ENCODE data around the gene SLC6A3.

The SLC6A3 gene

DNA sequence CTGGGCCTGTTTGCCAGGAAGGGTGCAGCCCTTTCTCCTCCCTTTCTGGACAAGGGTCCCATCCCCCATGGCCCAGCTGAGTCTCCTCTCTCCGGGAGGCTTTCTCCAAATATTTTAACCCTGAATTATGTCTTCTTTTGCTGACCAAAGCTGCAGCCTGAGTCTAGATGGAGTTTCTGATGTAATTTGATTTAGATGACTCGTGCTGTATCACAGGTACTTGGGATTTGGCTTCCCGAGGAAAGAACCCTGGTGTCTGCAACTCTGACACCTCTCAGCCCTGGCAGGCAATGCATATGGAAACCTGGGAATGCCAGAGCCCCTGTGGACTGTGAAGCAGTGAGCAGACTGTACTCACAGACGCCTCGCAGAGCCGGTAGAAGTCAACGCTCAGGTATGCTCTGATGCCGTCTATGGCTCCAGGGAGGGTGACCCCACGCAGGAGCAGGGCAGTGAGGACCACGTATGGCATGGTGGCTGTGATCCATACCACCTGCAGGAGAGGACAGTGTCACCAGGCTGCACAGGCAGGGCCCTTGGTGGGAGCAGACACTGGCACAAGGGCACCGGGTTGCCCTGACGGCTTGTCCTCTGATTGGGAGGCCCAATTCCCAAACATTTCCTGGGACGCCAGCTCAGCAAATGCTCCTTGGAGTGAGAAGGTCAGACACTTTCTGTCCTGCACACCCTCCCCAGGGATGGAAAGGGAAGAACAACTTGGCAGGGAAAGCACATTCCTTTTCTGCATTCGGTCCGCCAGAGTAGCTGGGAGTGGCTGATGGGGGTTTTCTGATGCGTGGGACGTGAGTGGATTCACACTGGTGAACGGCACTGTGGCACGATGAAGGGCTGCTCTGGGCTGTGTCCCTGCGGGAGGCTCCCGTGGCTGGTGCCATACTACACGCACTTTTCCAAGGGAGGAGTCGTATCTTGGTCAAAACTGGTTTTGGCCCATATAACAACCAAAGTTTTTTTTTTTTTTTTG, 24.7 kb downstream of the SLC6A3 start:
- no peak for DNase-seq (ENCODE audit: low read depth)

DNA sequence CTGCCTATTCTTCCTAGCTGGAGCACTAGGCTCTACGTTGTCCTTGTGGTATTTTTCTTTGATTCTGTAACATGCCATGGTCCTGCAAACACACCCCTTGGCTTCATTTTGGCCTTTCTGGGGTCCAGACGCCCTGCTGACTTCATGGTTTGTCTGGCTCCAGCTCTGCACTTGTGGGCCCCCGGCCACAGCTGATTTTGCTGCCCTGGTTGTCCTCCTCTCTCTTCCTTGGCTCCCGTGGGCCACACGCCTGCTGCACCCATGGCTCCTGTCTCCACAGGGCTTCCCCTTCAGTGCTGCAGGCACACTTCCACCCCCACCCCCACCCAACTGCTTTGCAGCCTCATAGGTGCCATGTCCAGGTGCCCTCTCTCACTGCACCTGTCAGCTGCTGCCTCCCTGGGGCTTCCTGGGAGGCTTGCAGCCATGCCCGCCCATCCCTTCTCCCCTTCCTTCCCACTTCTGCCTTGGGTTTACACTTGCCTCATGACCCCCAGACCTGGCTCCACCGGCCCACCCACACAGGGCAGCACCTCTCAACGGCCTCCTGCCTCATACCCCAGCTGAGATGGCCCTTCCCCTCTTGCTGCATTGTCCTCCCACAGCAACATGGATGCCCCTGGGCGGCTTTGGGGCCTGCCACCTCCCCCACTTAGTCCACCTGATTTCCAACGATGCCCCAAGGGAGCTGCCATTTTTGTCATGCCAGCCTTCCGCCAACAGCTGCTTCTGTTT, 25.6 kb downstream of the SLC6A3 start:
- no peak for DNase-seq (ENCODE audit: low read depth)

DNA sequence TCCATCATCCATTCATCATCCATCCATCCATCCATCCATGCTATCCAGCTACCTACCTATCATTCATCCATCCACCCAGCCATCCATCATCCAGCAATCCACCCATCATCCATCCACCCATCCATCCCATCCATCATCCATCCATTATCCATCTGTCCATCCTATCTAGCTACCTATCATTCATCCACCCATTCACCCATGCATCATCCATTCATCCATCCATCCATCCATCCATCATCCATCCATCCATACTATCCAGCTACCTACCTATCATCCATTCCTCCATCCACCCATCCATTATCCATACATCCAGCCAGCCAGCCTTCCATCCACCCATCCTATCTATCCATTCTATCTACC, 26.3 kb downstream of the SLC6A3 start:
- no peak for DNase-seq (ENCODE audit: low read depth)

DNA sequence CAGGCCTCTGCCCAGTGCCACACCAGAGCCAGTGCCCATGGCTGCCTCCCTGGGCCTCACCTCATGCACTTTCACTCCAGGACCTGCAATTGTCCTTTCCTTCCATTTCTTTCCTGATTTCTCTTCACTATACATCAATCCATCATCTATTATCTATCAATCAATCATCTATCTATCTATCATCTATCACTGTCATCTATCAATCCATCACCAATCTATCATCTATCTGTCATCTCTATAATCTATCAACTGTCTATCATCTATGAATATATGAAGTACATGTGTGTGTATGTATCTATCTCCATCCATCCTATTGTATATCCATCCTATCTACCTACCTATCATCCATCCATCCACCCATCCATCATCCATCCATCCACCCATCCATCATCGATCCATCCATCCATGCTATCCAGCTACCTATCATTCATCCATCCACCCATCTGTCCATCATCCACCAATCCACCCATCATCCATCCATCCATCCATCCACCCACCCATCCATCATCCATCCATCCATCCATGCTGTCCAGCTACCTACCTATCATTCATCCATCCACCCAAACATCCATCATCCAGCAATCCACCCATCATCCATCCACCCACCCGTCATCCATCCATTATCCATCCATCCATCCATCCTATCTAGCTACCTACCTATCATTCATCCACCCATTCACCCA, 26.9 kb downstream of the SLC6A3 start:
- DNase-seq (ENCODE audit: low read depth): no peak

DNA sequence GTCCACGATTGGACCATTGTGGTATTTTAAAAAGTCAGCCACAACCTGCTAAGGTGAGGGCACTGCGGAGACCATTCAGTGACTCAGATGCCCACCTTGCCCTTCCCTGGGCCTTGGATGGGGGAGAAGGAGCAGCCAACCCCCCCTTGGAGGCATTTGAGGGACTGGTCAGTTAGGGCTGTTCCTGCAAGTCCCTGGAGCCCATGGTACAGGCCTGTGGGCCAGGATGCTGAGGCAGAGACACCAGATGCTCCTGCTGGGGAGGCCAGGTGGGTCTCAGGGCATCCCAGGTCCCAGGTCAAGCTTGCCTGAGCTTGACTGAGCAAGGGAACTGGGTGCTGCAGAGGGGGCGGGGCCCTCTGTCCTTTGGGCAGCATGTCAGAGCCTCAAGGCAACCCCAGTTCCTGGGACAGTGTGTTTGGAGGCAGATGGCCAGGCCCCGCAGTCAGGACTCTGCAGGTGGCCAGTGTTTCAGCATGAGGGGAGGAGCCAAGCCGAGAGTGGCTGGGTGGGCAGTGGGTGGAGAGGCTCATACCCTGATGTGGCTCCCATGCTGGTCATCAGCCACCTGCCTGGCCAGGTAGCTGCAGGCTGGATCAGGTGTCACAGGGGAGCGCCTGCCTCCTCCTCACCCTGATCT, 27.5 kb downstream of the SLC6A3 start:
- no peak for DNase-seq (ENCODE audit: low read depth)

DNA sequence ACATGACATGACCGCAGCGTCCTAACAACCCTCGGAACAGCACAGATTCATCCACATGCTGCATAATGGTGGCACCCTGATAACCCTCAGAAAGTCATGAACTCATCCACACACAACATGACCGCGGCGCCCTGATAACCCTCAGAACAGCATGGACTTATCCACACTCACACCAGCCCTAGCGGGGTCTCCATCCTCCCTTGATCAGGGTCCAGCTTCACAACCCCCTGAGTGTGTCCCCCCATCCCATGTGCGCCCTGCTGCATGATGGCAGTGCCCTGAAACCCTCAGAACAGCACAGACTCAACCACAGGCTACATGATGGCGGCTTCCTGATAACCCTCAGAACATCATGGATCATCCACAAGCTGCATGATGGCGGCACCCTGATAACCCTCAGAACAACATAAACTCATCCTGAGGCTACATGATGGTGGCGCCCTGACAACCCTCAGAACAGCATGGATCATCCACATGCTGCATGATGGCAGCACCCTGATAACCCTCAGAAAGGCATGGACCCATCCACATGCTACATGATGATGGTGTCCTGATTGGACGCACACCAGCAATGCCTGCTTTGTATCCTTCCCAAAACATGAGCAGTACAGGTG, 28.3 kb downstream of the SLC6A3 start:
- DNase-seq (ENCODE audit: low read depth): no peak

DNA sequence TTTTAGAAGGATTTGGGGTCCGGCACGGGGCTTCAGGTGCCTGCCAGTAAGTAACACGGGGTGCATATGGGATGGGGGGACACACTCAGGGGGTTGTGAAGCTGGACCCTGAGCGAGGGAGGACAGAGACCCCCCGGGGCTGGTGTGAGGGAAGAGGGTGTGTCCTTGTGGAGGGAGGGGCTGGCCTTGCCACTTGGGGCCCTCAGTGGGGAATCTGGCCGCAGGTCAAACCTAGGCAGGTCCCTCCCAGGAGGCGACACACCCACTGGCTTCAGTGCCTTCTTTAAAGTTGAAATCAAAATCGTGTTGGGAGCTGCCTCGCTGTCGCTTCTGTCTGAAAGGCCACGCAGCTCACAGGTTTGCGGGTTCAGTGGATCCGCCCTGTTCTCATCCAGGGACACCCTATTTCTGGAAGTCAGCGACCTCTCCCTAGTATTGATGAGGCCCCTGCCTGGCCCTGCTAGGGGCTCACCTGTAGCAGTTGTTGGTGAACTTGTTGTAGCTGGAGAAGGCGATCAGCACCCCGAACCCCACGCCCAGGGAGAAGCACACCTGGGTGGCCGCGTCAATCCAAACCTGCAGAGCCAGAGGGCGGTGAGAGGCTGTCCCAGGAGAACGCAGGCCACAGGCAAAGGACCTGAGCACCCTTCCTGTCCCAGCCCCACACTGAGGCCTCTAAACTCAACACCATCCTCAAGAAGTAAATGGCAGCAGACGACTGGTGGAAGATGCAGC, 29.4 kb downstream of the SLC6A3 start:
- DNase-seq (ENCODE audit: low read depth): no peak

DNA sequence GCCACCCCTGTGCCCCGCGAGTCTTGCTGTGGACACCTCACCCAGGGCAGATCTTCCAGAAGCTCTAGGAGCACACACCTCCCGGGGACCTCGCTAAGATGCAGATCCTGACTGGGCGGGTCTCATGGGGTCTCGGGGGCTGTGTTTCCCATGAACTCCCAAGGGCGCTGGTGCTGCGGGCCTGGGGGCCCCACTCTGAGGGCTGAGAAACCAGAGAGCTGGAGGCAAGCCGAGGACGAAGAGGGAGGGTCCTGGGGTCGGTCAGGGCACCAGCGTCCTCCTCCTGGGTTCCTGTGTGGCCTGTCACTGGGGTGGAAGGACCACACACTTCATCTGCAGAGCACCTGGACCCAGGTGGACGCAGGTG, 30.2 kb downstream of the SLC6A3 start:
- no peak for DNase-seq (ENCODE audit: low read depth)

DNA sequence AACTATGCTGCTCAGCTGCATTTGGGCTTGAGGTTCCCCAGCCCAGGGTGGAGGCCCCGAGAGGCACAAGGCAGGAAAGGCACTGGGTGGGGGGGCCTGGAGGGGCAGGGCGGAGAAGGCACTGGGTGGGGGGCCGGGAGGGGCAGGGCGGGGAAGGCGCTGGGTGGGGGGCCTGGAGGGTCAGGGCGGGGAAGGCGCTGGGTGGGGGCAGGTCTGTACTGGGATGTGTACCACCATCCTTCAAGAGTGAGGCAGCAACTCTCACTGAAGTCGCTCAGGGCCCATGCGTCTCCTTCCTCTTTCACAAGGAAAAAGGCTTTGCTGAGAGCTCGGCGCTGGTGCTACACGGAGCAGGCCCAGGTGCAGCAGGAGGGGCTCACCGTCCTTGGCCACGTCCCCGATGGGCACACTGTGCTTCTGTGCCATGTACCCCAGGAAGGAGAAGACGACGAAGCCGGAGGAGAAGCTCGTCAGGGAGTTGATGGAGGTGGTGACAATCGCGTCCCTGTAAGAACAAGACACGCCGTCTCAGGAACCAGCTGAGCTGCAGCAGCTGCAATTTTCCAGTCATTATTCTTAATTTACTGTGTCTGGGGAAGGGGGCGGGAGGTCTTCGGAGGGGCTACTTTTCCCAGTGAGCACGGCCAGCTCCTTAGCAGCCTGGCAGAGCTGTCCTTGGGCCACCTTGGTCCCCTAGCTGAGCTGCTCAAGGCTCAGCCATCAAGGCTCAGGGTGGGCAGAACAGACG, 30.8 kb downstream of the SLC6A3 start:
- DNase-seq (ENCODE audit: low read depth): no peak

DNA sequence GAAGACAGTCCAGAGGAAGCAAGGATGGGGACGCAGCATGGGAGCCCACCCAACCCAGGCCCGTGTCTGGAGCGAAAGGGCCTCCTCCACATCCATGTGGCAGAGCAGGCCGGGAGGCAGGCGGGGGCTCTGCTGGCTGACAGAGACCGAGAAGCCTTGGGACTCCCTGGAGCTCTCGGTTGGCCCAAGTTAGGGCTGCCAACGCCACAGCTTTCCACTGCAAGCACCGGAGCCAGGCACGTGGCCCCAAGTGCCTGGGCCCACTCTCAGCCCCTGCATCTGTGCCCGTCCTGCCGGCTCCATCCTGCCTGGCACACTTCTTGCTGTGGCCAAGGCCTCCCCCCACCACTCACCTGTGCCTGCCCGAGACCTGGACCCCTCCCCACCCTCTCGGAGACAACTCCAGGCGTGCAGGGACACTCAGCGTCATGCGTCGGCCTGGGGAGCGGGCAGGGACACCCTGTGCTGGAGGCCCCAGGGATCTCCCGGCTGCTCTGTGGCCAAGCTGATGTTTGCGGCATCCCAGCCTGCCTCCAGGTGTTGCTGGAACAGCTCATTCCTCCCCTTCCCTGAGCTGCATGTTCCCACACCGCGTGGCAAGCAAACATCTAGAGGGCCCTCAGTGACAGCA, 31.5 kb downstream of the SLC6A3 start:
- DNase-seq (ENCODE audit: low read depth): no peak

DNA sequence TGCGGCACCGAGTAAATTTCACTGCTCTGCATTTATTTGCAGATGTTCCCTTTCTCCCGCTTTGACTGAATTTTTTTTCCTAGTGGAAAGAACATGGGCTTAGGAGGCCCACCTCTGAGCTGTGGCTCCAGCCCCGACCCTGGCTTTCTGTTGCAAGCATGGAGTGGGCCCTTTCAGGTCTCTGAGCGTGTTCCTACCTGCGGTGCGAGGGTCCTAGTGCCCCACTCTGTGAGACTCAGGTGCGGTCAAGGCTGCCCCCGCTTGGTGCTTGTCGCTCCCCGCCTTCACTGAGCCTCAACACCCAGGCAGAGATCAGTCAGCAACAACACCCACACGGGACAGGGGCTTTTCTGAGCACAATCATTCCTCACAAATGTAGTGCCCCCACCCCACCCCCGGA, 32.0 kb downstream of the SLC6A3 start:
- DNase-seq (ENCODE audit: low read depth): no peak

DNA sequence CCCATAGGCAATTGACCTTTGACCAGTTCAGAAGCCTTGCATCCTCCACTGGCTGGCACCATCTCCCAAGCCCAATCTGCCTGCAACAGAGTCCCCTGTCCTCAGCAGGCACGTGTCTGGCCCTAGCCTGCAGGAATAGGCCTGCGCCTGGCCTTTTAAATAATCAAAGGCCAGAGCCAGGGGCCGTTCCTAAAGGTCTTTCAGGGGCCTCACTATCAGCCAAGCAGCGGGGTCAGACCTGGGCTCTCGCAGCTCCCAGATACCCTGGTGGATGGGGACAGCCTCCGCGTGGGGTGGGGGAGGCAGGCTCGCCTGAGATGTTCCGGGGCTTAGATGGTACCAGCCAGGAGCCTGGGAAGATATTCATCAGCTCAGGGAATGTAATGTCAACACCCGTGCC, 32.6 kb downstream of the SLC6A3 start:
- no peak for DNase-seq (ENCODE audit: low read depth)

DNA sequence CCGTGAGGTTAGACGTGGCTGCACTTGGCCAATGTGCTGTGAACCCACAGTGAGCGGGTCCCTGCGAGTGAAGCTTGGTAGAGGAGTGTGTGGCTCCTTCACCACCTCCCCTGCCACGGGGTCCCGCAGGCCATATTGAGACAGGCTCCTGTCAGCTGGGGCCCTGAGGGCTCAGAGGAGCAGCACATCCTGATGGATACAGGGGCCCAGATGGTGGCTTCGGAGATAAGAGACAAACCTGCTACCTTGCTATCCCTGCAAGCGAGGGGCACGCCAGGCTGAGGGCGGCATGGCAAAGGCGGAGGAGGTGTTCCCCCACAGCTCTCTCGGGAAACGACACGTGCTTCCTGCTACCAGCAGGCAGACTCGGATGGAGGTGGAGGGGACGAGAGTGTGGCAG, 33.1 kb downstream of the SLC6A3 start:
- no peak for DNase-seq (ENCODE audit: low read depth)

DNA sequence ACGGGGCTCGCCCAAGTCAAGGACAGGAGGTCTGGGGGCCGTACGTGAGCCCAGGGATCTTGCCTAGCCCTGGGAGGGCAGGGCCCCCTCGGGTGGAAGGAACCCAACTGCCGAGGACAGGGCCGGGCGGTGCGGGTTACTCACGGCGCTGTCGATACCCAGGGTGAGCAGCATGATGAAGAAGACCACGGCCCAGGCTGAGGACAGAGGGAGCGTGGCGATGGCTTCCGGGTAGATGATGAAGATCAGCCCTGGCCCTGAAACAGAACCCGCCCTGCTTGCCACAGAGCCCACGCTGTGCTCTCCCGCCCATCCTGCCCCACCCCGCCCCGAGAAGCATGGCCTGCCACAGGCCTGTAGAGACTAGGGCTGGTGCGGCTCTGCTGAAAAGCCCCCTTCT, 34.1 kb downstream of the SLC6A3 start:
- no peak for DNase-seq (ENCODE audit: low read depth)

DNA sequence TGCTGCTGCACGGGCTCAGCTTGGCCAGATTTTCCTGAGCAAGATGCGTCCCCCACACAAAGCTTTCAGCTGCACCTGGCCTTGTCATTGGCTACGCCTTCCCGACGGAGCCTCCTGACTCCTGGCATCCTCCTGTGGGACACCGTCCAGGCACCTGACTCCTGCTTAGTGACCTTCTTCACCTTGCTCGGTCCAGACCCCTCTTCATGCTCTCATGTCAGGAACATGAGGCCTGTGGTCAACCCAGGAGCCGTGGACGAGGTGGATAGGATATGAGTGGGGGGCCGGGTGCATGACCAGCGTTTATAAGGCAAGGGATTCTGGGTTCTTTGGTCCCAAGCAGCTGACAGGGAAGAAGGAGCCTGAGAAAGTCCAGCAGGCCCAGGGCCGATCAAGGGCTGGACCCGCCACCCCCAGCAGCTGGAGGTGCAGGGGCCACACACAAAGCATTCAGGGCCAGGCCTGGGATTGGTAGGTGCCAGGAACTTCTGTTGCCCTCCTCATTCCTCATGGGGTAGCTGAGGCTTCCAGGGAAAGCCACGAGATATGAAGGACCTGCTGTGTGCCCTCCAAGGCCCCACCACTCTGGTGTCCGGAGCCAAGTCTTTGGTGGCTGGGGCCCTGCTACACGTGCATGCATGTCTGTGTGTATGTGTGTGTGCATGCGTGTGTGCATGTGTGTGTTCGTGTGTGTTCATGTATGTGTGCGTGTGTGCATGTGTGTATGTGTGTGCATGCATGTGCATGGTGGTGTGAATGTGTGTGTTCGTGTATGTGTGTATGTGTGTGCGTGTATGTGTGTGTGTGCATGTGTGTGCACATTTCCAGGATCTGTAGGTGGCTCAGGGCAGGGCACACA, 34.9 kb downstream of the SLC6A3 start:
- DNase-seq (ENCODE audit: low read depth): no peak

DNA sequence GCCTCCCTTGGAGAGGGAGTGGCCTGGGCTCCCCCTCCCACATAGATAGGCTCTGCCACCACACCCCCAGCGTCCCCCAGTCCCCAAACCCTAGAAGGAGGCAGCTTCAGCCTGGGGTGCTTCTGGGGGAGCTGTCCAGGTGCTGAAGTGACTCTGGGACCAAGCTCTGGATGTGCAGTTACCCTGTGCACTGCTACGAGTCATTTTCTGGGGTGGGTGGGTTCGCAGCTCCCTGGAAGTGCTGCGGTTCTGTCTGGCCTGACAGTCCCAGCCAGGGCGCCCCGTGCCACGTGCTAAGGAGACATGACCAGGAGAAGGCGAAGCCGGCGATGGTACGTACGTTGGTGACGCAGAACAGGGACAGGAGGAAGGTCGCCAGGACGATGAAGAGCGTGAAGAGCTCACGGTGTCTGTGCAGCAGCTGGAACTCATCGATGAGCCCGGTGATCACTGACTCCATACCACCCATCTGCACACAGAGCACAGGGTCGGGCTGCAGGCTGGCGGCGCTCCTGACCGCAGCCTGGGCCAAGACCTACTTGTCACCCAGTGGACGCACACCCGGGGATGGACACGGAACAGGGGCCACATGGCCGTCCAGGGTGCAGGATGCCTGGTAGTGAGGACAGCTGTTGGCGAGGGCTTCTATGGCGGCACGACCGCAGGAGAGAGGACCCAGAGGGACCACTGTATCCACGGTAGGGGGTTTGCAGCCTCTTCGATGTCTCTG, 35.7 kb downstream of the SLC6A3 start:
- DNase-seq (ENCODE audit: low read depth): peak; percentile 8

DNA sequence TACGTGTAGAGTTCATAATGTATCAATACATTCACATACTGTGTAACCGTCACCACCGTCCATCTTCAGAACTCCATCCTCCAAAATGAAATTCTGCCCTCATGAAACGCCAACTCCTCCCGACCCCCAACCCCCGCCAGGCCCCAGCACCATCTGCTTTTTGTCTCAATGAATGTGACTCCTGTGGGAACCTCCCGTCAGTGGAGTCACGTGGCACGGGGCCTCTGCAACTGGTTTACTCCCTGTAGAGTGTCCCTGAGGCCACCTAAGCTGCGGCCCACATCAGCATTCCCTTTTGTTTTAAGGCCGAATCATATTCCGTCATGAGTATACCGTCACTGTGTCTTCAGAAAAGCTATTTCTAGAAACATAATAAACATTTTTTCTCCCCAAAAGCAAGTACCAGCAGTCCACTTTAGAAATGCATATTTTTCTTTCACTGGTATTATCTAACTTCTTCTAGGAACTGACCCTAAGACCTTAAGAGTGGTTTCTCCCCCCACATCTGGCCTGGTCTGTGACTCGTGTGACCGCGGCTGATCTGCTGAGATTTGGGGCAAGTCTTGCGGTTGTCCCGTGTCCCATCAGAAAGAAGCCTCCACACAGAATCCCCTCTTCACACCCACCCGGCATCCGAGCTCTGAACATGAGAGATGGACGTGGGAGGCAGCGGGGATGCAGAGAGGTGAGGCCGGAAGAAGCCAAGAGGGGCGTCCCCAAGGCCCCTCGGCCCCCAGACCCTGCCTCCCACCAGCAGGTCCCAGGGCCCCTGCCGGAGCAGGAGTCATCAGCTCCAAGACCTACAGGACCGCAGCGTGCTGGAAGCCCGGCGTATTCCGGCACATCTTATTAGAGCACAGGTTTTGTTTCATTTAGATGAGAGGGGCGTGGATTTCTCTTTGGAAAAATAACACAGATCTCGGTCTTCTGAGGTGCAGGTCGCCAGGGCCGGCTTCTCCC, 38.3 kb downstream of the SLC6A3 start:
- DNase-seq (ENCODE audit: low read depth): no peak

All from activated T-cell treated with anti-CD3 and anti-CD28 coated beads for 48 hours (primary cell).